SJCRH30 (cell line): ENCODE measurements around the gene SHB. TPM values are rescaled to one million over a fixed set of nuclear protein-coding genes. Genes with fewer than 3 reads are reported as not detected.

ENCODE experiments used
- DNase-seq, 2 experiments: peaks; one replicate each; pipeline ENCODE4 v3.0.0-alpha.2; 2015 to 2020
- H3K27ac ChIP-seq: fragments of 250-450 bp; sonication (Bioruptor Pico); 2 replicates; pipeline ENCODE4 v1.5.1; 2020; ENCODE audit warnings: mild to moderate bottlenecking, moderate library complexity
- H3K27me3 ChIP-seq: fragments of 250-450 bp; sonication (Bioruptor Pico); 2 replicates; pipeline ENCODE4 v1.5.1; 2020; ENCODE audit warnings: mild to moderate bottlenecking, moderate library complexity
- H3K36me3 ChIP-seq: fragments of 250-450 bp; sonication (Bioruptor Pico); 2 replicates; pipeline ENCODE4 v1.5.1; 2020; ENCODE audit warnings: mild to moderate bottlenecking, moderate library complexity
- H3K4me1 ChIP-seq: fragments of 250-450 bp; sonication (Bioruptor Pico); 2 replicates; pipeline ENCODE4 v1.5.1; 2020; ENCODE audit warnings: mild to moderate bottlenecking, moderate library complexity
- H3K4me3 ChIP-seq: fragments of 250-450 bp; sonication (Bioruptor Pico); 2 replicates; pipeline ENCODE4 v1.5.1; 2020; ENCODE audit warnings: mild to moderate bottlenecking, moderate library complexity
- H3K9me3 ChIP-seq: fragments of 250-450 bp; sonication (Bioruptor Pico); replicated peaks from 2 replicates; pipeline ENCODE4 v1.5.1; 2020; ENCODE audit warnings: mild to moderate bottlenecking, moderate library complexity
- total RNA-seq: library from RNA; depleted of rRNA; stranded (reverse); fragments of >200 nt; shearing (Covaris generic); gene quantifications from 2 replicates; pipeline ENCODE4 v1.2.3, GENCODE V29; 2014

SHB gene
- total RNA-seq, 1 experiment from 2014 or later = 14.9 TPM

DNA sequence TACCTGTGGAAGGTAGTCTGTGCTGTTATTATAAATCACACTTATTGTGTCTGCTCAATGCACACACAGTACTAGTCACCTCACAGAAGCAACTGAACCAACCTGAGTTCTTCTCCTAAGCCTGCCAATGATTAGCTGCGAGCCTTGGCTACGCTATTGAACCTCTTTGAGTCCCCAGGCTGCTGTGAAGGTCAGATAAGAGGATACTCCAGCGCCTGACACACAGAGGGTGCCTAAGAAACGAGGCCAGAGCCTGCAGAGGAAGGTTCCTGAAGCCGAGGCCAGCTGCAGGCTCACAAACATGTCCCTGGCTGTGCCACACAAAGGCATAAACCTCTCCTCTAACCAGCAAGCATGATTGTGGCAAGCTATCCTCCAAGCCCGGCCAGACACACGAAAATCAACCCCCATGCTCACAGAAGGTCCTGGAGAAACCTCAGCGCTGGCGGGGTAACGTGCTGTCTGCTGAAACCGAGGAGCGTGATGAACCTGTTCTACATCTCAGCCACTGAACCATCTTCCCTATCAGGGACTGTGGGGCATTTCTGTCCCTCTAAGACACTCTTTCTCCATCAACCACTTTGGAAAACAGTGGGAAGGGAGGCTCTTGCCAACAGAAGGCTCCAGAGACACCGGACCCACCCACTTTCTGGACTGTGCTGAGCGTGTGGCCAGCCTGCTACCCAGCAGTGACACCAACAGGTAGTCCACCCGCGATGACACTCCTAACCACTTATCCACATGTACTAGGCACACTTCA is 111.9 kb downstream of the SHB start:
- H3K27me3 ChIP-seq = no peaks in the 10 kb centered on the region
- H3K27ac ChIP-seq = no peak overlapping the region
- no peak overlapping the region for H3K4me3 ChIP-seq
- DNase-seq = no peak
- no peaks in the 10 kb centered on the region for H3K9me3 ChIP-seq
- H3K36me3 ChIP-seq = peaks cover 14% of the 10 kb centered on the region
- peaks cover 14% of the 10 kb centered on the region for H3K4me1 ChIP-seq

DNA sequence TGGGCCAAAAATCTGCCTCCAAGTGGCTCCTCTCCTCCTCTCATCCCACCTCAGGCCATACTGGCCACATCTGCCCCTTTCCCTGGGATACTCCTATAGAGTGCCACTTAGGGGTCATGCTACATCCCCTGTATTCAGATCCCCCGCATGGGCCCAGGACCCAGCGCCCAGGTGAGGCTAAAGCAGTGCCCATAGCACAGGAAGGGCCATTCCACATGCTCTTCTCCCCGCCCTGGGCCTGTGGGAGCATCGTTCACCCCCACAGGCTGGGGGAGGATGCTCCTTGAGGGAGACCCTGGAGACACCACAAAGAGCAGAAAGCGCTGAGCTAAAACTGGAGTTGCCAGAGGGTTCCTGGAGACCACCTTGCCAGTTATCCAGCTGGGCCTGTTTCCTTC is 112.6 kb downstream of the SHB start:
- Histone ChIP-seq H3K9me3 (no peaks in the 10 kb centered on the region), H3K4me3 (no peak overlapping the region), H3K4me1 (peaks cover 14% of the 10 kb centered on the region), H3K27me3 (no peaks in the 10 kb centered on the region), H3K27ac (no peak overlapping the region), H3K36me3 (peaks cover 14% of the 10 kb centered on the region)
- DNase-seq = no peak

DNA sequence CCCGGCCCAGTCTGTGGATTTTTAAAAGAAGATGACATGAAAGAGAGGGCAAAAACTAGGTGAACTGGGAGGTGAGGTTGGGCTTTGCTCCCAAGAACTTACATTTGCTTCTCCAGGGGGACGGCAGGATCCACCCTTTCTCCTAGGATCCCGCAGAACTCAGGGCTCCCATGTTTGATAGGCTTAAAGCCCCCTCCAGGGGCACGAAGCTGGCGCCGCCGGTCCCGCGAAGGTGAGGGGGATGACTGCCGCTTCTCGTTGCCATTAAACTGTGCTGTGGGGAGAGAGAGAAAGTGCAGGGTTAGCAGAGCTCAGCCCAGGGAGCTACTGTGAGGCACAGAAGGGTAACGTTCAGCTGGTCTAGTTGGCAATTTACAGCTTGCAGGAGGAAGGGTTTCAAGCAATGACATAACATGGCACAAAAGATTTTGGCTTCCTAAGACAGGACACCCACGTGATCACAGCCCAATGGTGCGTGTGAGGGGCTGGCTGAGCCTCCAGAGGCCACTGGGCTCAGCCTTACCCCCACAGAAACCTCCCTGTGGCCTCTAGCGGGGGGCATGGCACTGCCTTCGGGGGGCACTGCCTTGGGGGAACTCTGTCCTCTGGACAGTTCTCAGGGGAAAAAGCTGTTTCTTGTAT is 113.1 kb downstream of the SHB start:
- peaks cover 14% of the 10 kb centered on the region for H3K4me1 ChIP-seq
- H3K4me3 ChIP-seq = no peak overlapping the region
- no peak overlapping the region for H3K27ac ChIP-seq
- no peaks in the 10 kb centered on the region for H3K27me3 ChIP-seq
- no peak for DNase-seq
- peaks cover 14% of the 10 kb centered on the region for H3K36me3 ChIP-seq
- no peaks in the 10 kb centered on the region for H3K9me3 ChIP-seq

DNA sequence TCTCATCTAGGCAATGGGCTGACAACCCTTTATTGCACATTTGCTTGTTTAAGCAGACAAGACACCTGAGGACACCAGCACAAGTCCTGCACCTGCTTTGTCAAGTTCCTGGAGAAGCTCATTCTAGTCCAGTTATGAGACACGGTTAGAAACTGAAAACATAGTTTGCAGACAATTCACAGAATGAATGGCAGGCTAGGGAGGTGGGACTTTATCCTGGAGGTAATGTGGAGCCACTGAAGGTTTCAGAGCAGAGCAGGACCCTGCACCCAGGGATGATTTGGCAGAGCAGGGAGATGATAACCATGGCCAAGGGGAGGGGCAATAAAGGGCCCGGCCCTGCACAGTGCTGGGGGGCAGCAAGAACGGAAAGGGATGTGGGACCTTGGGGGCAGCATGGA is 114.4 kb downstream of the SHB start:
- Histone ChIP-seq H3K4me1 (peaks cover 9% of the 10 kb centered on the region), H3K4me3 (no peak overlapping the region), H3K27me3 (no peaks in the 10 kb centered on the region), H3K9me3 (no peaks in the 10 kb centered on the region), H3K36me3 (peaks cover 14% of the 10 kb centered on the region), H3K27ac (peak overlapping the region; percentile 56)
- no peak for DNase-seq

DNA sequence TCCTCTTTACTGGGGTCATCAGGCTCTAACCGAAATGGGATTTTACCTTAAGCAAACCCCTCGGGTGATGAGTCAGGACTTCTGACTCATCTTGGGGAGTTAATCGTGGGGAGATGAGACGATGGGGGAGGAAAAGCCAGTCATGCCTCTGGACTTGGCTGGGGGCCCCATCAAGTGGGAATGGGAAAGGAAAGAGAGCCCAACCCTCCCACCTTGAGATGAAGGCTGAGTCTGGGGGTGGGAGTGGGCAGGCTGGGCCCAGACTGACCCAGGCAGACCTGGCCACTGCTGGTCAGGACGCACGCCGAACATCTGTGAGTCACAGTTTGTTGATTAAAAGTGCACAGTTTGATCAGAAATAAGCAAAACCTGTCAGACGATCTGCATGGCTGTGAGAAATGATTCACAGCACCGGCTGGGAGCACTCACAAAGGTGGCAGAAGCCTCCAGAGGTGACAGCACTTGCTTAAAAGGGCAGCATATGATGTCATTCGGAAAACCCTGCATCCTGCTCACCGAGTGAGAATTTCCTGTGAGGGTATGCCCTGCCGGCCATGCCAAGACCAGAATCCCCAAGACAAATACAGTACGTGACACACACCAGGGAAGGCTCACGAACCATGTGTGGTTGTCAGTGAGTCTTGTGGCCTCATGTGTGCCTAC is 115.1 kb downstream of the SHB start:
- Histone ChIP-seq H3K36me3 (peaks cover 14% of the 10 kb centered on the region), H3K27ac (peak overlapping the region; percentile 56), H3K4me3 (no peak overlapping the region), H3K4me1 (peaks cover 9% of the 10 kb centered on the region), H3K27me3 (no peaks in the 10 kb centered on the region), H3K9me3 (no peaks in the 10 kb centered on the region)
- peak; percentile 24 to 31 for DNase-seq

DNA sequence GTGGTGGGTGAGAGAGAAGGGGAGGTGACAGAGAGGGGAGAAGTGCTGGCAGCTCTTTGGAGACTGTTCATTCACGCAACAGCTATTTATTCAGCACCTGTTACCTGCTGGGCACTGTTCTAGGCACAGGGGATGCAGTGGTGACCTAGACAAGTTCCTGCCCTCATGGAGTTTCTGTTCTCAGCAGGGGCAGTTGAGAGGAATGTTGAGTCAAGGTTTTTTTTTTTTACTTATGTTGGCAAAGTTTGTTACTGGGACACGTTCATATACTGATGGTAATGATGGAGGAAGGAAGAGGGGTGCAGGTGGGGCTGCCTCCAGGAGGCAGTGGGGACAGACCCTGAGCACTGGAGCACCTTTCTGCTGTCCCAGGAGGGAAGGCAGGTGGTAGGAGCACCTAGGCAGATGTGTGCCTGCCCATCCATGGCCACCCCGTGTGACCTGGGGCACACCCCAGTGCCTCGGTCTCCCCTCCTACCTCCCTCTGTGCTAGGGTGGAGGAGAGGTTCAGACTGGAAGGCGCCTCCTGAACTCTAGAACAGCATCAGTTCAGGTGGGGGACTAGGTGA is 115.7 kb downstream of the SHB start:
- no peaks in the 10 kb centered on the region for H3K27me3 ChIP-seq
- no peak for DNase-seq
- peaks cover 9% of the 10 kb centered on the region for H3K4me1 ChIP-seq
- H3K9me3 ChIP-seq = no peaks in the 10 kb centered on the region
- peak overlapping the region; percentile 56 for H3K27ac ChIP-seq
- peaks cover 16% of the 10 kb centered on the region for H3K36me3 ChIP-seq
- H3K4me3 ChIP-seq = no peak overlapping the region

DNA sequence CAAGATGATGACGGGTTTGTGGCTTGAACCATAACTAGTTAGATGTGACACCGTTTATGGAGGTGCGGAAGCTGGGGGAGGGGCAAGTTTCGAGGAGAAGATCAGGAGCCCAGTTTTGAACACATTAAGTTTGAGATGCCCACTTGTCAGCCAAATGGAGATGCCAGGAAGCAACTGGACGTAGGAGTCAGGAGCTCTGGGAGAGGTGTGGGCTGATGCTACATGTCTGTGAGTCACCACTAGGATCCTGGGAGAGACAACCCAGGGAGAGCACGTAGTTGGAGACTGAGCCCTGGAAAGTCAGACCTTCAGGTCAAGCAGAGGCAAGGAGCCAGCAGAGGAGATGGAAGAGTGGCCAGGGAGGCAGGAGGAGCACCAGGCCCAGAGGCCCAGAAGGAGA is 116.3 kb downstream of the SHB start:
- Histone ChIP-seq H3K4me3 (no peak overlapping the region), H3K36me3 (peaks cover 21% of the 10 kb centered on the region), H3K4me1 (peaks cover 9% of the 10 kb centered on the region), H3K9me3 (no peaks in the 10 kb centered on the region), H3K27me3 (no peaks in the 10 kb centered on the region), H3K27ac (no peak overlapping the region)
- DNase-seq = no peak

DNA sequence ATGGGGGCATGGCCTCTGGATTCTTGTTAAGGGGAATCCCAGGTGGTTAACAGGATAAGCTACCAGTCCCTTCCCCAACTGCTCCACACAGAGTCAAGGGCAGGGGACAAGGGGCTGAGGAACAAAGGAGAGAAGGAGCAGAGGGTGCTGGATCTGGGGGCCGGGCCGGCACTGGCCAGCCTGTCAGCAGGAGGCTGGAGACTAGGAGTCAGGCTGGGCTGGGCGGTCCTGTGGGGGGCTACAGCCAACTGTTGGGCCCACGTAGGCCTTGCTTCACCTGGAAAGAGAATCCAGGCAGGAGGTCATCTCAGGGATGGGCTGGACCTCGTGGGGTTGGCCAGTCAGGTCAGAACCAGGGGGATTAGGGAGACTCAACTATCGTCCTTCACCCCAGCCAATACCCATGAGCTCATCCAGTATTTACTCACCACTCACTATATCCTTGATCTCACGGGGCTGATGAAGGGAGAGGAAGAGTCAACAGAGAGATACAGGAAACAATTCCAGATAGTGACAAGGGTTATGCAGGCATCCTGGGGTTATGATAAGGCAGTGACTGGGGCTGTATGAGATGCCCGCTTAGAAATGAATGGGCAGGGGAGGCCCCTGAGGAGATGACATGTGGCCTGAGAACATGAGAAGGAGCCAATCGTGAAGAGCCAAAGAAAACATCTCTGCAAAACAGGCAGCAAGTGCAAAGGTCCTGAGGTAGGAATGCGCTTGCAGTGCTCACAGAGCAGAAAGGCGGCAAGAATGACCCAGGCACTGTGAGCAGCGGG is 117.2 kb downstream of the SHB start:
- peaks cover 9% of the 10 kb centered on the region for H3K4me1 ChIP-seq
- H3K4me3 ChIP-seq = no peak overlapping the region
- H3K9me3 ChIP-seq = no peaks in the 10 kb centered on the region
- H3K36me3 ChIP-seq = peaks cover 24% of the 10 kb centered on the region
- no peak overlapping the region for H3K27ac ChIP-seq
- no peak for DNase-seq
- no peaks in the 10 kb centered on the region for H3K27me3 ChIP-seq

DNA sequence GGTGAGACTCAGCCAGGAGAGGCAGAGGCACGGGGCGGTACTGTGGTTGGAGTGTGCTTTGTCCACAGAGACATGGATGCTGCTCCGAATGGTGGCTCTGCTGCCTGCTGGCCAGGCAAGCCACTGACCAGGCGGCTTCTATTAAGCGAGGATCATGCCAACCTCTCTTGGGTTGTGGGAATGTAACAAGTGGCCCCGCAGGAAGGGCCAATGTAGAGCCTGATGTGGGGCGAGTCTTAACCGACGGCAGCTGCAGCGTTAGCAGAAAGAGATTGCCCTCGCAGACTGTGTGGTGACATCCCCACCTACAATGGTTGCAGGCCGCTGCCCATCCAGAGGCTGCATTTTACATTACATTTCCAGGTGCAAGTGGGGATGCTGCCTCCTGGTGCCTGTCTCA is 118.5 kb downstream of the SHB start:
- Histone ChIP-seq H3K4me3 (no peak overlapping the region), H3K9me3 (no peaks in the 10 kb centered on the region), H3K36me3 (peaks cover 33% of the 10 kb centered on the region), H3K27me3 (no peaks in the 10 kb centered on the region), H3K4me1 (peaks cover 11% of the 10 kb centered on the region), H3K27ac (no peak overlapping the region)
- no peak for DNase-seq

DNA sequence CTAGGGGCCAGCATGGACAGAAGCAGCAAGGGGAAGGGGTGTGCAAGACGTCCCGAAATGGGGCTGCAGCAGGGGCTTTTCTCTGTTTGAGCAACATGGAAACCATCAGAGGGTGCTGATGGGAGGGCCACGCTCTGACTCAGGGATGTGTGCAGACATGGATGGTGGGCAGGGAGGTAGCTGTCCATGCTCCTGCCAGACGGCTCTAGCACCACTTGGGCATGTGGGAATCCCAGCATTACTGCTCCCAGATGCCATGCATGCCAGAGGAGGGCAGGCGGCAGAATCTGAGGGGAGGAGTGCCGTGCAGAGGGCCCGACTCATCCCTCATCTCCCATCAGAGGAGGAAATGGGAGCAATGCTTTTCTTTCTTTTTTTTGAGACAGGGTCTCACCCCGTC is 119.5 kb downstream of the SHB start:
- H3K4me3 ChIP-seq = no peak overlapping the region
- DNase-seq = no peak
- no peaks in the 10 kb centered on the region for H3K9me3 ChIP-seq
- H3K27ac ChIP-seq = no peak overlapping the region
- H3K4me1 ChIP-seq = peaks cover 20% of the 10 kb centered on the region
- H3K27me3 ChIP-seq = no peaks in the 10 kb centered on the region
- H3K36me3 ChIP-seq = peaks cover 33% of the 10 kb centered on the region

DNA sequence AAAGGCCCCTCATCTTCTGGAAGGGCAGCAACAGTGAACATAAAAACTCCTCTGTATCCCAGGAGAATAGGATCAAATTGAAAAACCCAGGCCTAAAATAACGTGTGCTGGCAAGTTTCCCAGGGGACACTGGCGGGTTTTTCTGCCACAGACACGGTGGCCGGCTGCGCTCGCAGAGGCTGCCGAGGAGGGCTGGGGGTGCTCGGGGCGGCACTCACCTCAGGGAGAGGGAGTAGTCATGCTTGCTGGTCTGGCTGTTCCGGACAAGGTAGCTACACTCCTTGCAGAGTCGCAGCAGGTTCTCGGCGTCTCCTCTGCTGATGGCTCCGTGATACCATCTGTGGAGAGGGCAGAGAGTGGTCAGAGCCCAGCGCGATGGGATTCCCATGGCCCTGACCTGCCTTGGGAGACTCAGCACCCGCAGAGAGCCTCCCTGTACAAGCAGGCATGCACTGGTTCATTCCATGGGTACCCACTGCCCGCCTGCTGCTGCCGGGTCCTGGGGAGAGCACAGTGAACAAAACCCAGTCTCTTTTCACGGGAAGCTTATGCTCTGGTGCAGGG is 120.5 kb downstream of the SHB start:
- Histone ChIP-seq H3K4me1 (peaks cover 24% of the 10 kb centered on the region), H3K9me3 (no peaks in the 10 kb centered on the region), H3K27me3 (no peaks in the 10 kb centered on the region), H3K36me3 (peaks cover 27% of the 10 kb centered on the region; the same call in 1 of the 2 replicates), H3K4me3 (no peak overlapping the region), H3K27ac (no peak overlapping the region)
- no peak for DNase-seq

DNA sequence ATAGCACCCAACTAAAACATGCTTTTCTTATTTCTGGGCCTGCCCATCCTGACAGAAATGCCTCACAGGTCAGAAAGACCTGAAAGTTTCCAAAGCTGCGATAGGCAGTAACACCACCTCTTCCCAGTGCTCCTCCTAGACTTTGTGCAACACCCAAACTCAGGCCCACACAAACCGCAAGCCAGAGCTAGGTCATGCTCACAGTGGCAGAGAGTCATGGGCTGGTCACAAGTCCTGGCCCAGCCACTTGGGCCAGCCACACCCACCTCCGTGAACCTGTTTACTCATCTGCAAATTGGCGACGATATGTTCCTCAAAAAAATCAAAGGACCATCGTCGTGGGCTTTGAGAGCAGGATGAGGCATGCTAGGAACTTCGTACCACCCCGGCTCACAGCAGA is 121.0 kb downstream of the SHB start:
- no peak overlapping the region for H3K4me3 ChIP-seq
- H3K27me3 ChIP-seq = no peaks in the 10 kb centered on the region
- no peak overlapping the region for H3K27ac ChIP-seq
- peaks cover 27% of the 10 kb centered on the region; the same call in 1 of the 2 replicates for H3K36me3 ChIP-seq
- peaks cover 27% of the 10 kb centered on the region for H3K4me1 ChIP-seq
- no peaks in the 10 kb centered on the region for H3K9me3 ChIP-seq
- DNase-seq = no peak

DNA sequence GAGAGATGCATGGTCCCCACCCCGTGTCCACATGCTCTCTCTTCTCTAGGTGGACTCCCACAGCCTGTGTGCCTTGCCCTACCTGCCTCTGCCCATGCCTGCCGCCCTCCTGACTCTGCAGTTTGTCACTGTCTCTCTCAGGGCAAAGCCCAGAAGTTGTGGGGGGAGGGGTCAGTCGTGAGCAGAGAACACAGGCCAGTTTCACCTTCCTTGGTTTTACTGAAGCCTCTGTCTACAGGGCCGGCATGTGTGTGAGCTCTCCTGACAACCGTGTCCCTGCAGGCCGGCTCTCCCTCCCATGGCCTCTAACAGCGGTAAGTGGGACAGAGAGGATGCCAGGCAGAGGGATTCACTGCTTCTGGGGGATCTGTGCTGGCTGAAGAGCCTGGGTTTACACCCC is 121.6 kb downstream of the SHB start:
- H3K4me1 ChIP-seq = peaks cover 27% of the 10 kb centered on the region
- DNase-seq = no peak
- H3K27ac ChIP-seq = no peak overlapping the region
- peaks cover 22% of the 10 kb centered on the region; the same call in 1 of the 2 replicates for H3K36me3 ChIP-seq
- H3K4me3 ChIP-seq = no peak overlapping the region
- no peaks in the 10 kb centered on the region for H3K9me3 ChIP-seq
- H3K27me3 ChIP-seq = no peaks in the 10 kb centered on the region

DNA sequence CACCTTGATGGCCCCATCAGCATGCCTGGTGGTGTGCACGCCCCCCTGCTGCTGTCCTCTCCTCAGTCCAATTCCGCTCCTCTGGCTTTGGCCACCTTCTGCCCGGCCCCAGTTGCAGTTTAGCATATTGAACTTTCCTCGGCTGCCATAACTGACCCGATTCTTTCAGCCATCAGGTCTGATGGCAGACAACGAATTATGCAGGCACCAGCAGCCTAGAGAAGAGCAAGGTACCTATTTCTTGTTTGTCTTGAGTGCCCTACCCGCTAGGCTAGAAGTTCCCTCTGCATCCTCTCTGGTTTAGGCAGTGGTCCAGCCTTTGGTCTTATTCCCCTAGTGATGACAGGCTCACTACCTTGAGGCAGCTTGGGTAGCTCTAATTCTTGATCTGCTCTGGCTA is 122.1 kb downstream of the SHB start:
- Histone ChIP-seq H3K36me3 (peaks cover 21% of the 10 kb centered on the region; the same call in 1 of the 2 replicates), H3K4me1 (peaks cover 27% of the 10 kb centered on the region), H3K9me3 (no peaks in the 10 kb centered on the region), H3K27me3 (no peaks in the 10 kb centered on the region), H3K4me3 (no peak overlapping the region), H3K27ac (no peak overlapping the region)
- DNase-seq = no peak
